NCI-H748 (cell line): ENCODE measurements around the gene RAPGEF3.

ENCODE experiments used
- DNase-seq: peaks from one replicate; lab custom pipeline; 2025; ENCODE audit not compliant: unreplicated experiment; lab: John Stamatoyannopoulos, UW

The RAPGEF3 gene

GRCh38 chr12:47777741-47778558 is 19.3 kb upstream of the RAPGEF3 start:
- DNase-seq = no peak

DNA sequence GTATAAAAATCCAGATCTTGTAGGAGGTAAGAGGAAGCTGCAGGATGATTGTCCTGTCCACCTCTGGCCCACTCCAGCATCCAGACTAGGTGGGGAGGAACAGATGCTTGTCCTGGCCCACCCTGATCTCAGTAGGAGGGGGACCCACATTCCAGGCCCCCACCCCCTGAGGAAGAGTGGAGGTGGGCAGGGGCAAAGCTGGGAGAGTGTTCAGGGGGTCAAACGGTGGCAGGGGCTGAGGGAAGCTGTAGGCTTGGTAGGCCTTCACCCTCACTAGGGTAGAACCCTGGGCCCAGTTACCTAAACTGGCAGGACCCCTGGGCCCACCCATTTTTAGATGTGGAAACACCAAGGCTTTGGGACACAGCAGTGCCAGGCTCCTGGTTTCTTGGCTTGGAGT is 18.5 kb upstream of the RAPGEF3 start:
- DNase-seq = no peak

DNA sequence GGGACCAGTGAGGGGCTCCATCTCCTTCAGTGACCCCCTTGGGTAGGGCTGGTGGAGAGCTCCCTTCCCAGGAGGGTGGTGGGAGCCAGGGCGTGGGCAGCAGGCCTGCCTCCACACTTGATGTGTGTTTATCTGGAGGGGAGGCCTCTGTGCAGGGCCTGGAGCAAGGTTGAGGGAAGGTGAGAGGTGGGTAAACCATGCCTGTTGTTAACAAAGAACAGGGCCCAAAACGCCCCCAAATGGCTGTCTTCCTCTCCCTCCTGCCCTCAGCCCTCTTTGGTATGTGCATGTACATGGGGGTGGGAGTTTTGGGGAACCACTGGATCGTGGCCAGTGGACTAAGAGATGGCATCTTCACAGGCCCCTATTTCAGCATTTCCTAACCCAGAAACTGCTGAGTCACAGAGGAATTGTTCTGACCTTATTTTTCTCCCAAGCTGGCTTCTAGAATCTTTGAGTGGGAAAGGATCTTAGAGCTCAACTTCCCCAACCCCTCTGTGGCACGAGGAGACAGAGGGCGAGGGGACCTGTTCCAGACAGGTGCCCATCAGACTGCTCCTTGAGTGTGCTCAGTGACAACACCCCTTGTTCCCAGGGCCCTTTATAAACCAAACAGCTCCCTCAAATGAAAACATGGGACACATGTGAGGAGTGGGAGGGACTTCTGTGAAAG is 17.9 kb upstream of the RAPGEF3 start:
- no peak for DNase-seq

DNA sequence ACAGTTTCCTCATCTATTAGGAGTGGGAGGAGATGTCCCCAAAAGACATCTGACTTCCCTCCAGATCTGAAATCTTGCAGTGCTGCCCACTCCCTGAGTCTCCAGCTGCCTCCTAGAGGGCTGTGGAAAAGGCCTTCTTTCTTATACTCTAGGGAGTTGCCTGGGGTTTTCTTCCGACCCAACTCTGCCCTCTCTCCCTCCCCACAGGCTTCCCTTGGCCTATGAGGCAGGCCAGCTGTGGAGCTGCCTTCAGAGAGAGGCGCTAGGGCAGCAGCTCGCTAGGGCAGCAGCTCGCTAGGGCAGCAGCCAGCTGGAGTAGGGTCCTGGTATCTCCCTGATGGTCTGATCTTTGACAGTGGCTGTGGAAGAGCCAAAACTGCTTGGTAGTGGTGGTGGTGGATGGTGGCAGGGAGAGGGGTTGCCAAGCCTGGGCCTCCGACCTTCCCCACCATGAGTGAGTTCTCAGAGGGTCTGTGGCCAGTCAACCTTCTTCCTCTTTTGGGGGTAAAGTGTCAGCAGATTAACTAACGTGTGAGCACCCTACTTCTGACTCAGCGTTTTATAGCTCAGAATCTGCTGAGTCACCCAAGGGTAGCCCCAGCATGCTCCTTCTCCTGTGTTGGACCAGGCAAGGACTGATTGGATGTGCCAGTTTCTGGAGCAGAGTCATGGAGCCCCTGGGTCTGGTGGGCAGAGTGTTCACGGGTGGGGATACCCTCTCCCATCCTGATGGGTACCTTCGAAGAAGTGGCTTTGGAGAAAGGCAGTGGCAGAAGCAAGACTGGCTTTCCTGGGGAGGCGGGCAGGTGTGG is 16.6 kb upstream of the RAPGEF3 start:
- no peak for DNase-seq

DNA sequence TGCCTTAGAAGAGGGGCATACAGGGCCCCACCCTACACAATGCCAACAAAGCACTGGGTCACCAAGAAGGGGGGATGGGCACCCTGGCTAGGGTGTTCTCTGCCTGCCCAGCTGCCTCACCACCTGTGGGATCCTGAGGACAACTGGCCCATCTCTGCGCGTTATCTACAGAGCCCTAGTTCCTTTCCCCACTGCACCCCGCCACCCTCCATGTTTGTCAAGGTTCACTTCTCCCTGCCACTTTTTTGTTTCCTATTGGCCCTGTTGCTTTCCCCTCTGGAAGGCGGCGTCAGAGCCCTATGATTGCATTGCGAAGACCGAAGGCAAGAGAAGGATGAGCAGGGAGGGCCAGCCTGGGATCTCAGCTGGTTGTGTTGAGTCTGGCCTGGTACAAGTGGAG is 16.0 kb upstream of the RAPGEF3 start:
- DNase-seq = no peak

DNA sequence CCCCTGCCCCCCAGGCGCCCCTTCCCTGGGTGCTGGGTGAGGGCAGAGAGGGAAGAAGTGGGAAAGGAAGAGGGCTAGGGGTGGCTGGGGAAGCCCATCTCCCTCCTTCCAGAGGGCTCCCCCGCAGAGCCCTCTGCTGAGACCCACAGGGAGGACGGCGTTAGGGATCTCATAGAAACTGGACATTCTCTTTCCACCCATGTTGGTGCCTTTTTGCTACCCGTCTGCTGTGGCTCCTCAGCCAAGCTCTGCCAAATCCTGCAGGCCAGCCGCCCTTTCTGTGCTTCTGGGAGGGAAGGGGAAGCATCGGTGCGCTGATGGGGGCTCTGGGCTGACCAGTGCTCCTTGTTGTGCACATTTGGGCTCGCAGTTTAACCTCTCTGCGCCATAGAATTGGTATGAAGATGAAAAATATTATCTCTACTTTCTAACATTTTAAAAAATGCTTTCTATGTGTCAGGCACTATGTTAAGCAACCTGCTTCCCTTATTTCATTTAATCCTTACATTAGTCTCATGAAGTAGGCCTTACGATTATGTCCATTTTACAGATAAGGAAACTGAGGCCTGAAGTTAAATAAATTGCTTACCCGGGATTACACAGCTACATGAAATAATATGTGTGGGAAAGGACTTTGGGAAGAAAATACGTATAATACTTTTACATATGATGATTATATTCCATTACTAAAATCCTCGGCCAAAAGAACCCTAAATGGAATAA is 15.3 kb upstream of the RAPGEF3 start:
- peak; percentile 35 for DNase-seq

GRCh38 chr12:47773062-47773857 is 14.6 kb upstream of the RAPGEF3 start, which contains the start of gene SLC48A1:
TSS of gene SLC48A1 (plus strand) at chr12:47773238. CDS start at chr12:47773305, 67 bp downstream.
- peak; percentile 80 for DNase-seq

- DNase-seq = no peak
These were observed 14.0 kb upstream of the RAPGEF3 start for GRCh38 chr12:47772738-47773061.

DNA sequence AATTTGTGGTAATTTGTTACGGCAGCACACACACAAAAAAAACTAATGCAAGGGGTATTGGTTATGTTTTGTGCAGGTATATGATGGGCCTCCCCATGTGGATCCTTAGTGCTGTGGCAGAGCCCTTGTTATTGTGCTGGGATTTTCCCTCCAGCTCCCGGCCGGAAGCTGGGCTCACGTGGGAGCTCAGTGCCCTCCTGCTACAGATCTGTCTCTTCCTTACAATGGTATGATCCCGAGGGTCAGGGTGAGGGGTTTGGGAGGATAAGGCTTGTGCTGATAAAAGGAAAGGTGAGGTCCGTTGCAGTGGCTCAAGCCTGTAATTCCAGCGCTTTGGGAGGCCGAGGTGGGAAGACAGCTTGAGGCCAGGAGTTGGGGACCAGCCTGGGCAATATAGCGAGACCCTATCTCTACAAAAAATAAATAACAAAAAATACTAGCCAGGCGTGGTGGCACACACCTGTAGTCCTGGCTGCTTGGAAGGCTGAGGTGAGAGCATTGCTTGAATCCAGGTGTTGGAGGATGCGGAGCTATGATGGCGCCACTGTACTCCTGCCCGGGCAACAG is 13.5 kb upstream of the RAPGEF3 start:
- DNase-seq = no peak

- DNase-seq = no peak
These were observed 12.6 kb upstream of the RAPGEF3 start for GRCh38 chr12:47771304-47771703.

- no peak for DNase-seq
These were observed 11.5 kb upstream of the RAPGEF3 start for GRCh38 chr12:47770086-47770726.

DNA sequence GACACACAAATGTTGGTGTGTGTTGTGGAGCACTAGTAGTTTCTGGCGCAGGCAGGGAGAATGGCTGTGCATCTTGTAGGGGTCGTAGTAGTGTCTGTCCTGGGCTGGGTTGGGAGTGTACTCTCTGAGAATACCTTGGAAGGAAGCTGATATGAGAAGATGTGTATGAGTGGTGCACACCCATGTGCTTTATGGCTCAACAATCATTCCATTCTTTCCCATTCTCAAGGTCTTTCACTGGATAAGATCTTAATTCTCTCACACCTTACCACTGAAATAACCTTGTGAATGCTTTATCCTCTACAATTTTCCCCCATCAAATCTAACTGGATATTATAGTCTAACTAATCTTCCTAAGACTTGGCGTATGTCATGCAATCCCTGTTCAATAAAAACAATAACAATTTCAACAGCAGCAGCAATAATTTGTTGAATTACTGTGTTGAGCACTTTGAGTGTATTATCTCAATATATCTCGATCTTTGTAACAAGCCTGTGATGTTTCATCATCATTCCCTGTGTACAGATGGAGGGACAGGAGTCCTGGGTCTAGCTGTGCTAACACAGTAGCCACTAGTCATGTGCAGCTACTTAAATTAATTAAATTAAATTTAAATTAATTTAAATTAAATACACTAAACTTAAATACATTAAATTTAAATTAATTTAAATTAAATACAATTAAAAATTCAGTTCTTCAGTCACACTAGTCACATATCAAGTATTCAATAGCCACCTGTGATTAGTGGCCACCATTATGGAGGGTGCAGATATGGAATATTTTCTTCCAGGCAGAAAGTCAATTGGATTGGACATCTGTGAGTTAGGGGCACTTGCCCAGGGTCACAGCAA is 10.8 kb upstream of the RAPGEF3 start:
- DNase-seq = no peak

GRCh38 chr12:47768323-47768811 is 9.7 kb upstream of the RAPGEF3 start:
- DNase-seq = no peak

DNA sequence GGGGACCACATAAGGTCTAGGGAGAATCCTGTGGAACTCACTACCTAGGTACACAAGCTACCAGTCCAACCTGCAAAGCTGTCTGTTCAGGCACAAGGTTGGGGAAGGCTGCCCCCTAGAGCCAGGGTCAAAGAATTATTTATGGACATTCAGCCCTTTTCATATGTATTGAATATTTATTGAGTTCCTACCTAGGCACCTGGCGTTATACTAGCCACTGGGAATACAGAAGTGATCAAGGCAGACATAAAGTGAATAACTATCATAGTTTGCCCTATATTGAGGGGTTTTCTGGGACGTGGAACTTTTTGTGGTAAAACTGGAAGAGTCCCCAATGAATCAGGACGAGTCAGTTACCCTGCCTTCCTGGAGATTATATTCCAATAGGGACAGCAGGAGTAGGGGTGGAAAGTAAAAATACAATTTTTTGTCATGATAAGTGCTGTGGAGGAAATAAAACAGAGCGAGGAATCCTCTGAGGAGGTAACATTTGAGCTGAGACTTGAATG is 8.6 kb upstream of the RAPGEF3 start:
- peak; percentile 69 for DNase-seq

GRCh38 chr12:47766502-47767215 is 8.0 kb upstream of the RAPGEF3 start:
- no peak for DNase-seq

GRCh38 chr12:47763481-47764346 is 5.0 kb upstream of the RAPGEF3 start:
- no peak for DNase-seq
